CD14-positive monocyte (primary cell): ENCODE results near the gene STX18. TPM values are rescaled to one million over a fixed set of nuclear protein-coding genes. Genes with fewer than 3 reads are reported as not detected.

Experiments
- DNase-seq, 3 donors: peaks; one replicate each; pipeline ENCODE4 v3.0.0-alpha.2; 2011 to 2022
- H2AFZ ChIP-seq: 2 replicates; pipeline ENCODE4 v1.6.0; 2012; ENCODE audit warnings: mild to moderate bottlenecking, low read depth, low read length, inconsistent platforms; ENCODE audit not compliant: insufficient read depth, poor library complexity, severe bottlenecking
- H3K27ac ChIP-seq, 2 donors: 1 replicate in 1 of 2; 2 replicates in 1 of 2; pipeline ENCODE4 v1.5.1; 2012 to 2013; ENCODE audit warnings: low read length in 2 of 2, control low read depth in 1 of 2, inconsistent platforms in 1 of 2, low read depth in 1 of 2, mild to moderate bottlenecking in 1 of 2
- H3K27me3 ChIP-seq, 2 donors: one replicate each; pipeline versions ENCODE4 v1.6.0 to v1.6.1; 2011 to 2013; ENCODE audit warnings: low read length in 2 of 2; ENCODE audit not compliant: control insufficient read depth in 2 of 2, insufficient read depth in 2 of 2
- H3K36me3 ChIP-seq, 2 donors: replicated peaks in 1 of 2; 1 replicate in 1 of 2; 2 replicates in 1 of 2; pipeline versions ENCODE4 v1.5.1 to v1.6.1; 2012 to 2013; ENCODE audit warnings: low read length in 2 of 2, control low read depth in 1 of 2, inconsistent platforms in 1 of 2, mild to moderate bottlenecking in 1 of 2; ENCODE audit not compliant: insufficient read depth in 2 of 2, control insufficient read depth in 1 of 2
- H3K4me1 ChIP-seq, 2 donors: 1 replicate in 1 of 2; 2 replicates in 1 of 2; pipeline versions ENCODE4 v1.5.1 to v1.6.1; 2012 to 2013; ENCODE audit warnings: low read length in 2 of 2, control low read depth in 1 of 2, inconsistent platforms in 1 of 2, mild to moderate bottlenecking in 1 of 2, moderate library complexity in 1 of 2; ENCODE audit not compliant: insufficient read depth in 2 of 2, control insufficient read depth in 1 of 2
- H3K4me2 ChIP-seq: replicated peaks from 2 replicates; pipeline ENCODE3; 2012; ENCODE audit warnings: low read length, moderate library complexity, mild to moderate bottlenecking; ENCODE audit not compliant: poor library complexity, severe bottlenecking; ENCODE audit errors: extremely low read depth
- H3K4me3 ChIP-seq, 3 experiments: fragments of 200-600 bp in 1 of 3; sonication (generic) in 1 of 3; replicated peaks in 1 of 3; 1 replicate in 2 of 3; 2 replicates in 1 of 3; pipeline ENCODE4 v1.5.1; 2011 to 2013; ENCODE audit warnings: low read length in 3 of 3, mild to moderate bottlenecking in 3 of 3, control low read depth in 2 of 3, low read depth in 2 of 3, inconsistent platforms in 1 of 3, moderate library complexity in 1 of 3
- H3K79me2 ChIP-seq: 2 replicates; pipeline ENCODE4 v1.6.0; 2012; ENCODE audit warnings: mild to moderate bottlenecking, control low read depth, inconsistent platforms, low read length, moderate library complexity; ENCODE audit not compliant: insufficient read depth
- H3K9ac ChIP-seq: 2 replicates; pipeline ENCODE4 v1.6.0; 2017; ENCODE audit warnings: low read length, mild to moderate bottlenecking; ENCODE audit not compliant: insufficient read depth, poor library complexity, severe bottlenecking
- H3K9me3 ChIP-seq, 2 donors: replicated peaks in 1 of 2; 1 replicate in 1 of 2; 2 replicates in 1 of 2; pipeline versions ENCODE4 v1.5.1 to v1.6.1; 2012 to 2013; ENCODE audit warnings: low read length in 2 of 2, control low read depth in 1 of 2; ENCODE audit not compliant: control insufficient read depth in 1 of 2, insufficient read depth in 1 of 2
- H4K20me1 ChIP-seq: 2 replicates; pipeline ENCODE4 v1.6.0; 2012; ENCODE audit warnings: mild to moderate bottlenecking, low read length, control low read depth, moderate library complexity; ENCODE audit not compliant: insufficient read depth
- H3K27ac Mint-ChIP-seq, 7 donors: one replicate each; pipeline ENCODE4 v1.8.0; 2020; ENCODE audit warnings: mild to moderate bottlenecking in 7 of 7, mixed read lengths in 7 of 7, moderate library complexity in 6 of 7, inconsistent platforms in 2 of 7
- H3K27me3 Mint-ChIP-seq, 3 donors: one replicate each; pipeline ENCODE4 v1.8.0; 2021 to 2022; ENCODE audit warnings: low read depth in 3 of 3, mild to moderate bottlenecking in 3 of 3, mixed read lengths in 3 of 3, moderate library complexity in 3 of 3, inconsistent platforms in 1 of 3
- H3K36me3 Mint-ChIP-seq, 2 donors: one replicate each; pipeline ENCODE4 v1.8.0; 2020; ENCODE audit warnings: mixed read lengths in 2 of 2, inconsistent platforms in 1 of 2, mild to moderate bottlenecking in 1 of 2
- H3K4me1 Mint-ChIP-seq: one replicate; pipeline ENCODE4 v1.8.0; 2020; ENCODE audit warnings: mild to moderate bottlenecking, mixed read lengths
- H3K4me3 Mint-ChIP-seq, 2 donors: one replicate each; pipeline ENCODE4 v1.8.0; 2020; ENCODE audit warnings: mild to moderate bottlenecking in 2 of 2, mixed read lengths in 2 of 2, moderate library complexity in 1 of 2
- H3K9me3 Mint-ChIP-seq, 7 donors: one replicate each; pipeline ENCODE4 v1.8.0; 2020 to 2022; ENCODE audit warnings: mixed read lengths in 7 of 7, mild to moderate bottlenecking in 6 of 7, moderate library complexity in 6 of 7, inconsistent platforms in 2 of 7
- WGBS: methylation state at CpG from one replicate; pipeline ENCODE4 v1.1.5; 2013; ENCODE audit warnings: missing lambda C conversion rate; ENCODE audit not compliant: insufficient coverage; 5-methylcytosine and 5-hydroxymethylcytosine counted together
- intact Hi-C, 2 donors: fragments of 100-400 bp; cut with micrococcal nuclease; formaldehyde crosslinking; loops; one replicate each; pipeline versions ENCODE4 v1.15.0 to v1.15.1; 2023
- polyA plus RNA-seq, 3 donors: library from polyadenylated mRNA; depleted of rRNA in 1 of 3; unstranded in 2 of 3; stranded (reverse) in 1 of 3; fragments of 300-500 nt in 2 of 3; fragments of >200 nt in 1 of 3; fragmentation: Illumina TruSeq in 2 of 3; gene quantifications; 1 replicate in 2 of 3; 2 replicates in 1 of 3; pipeline ENCODE4 v1.2.3, GENCODE V29; 2012 to 2021
- TF ChIP-seq, protein P1 (sequence below): fragments of 200-600 bp; IDR thresholded peaks from one replicate; pipeline ENCODE4 v1.8.0; 2022; ENCODE audit warnings: antibody characterized with exemption, mild to moderate bottlenecking

The STX18 gene
- polyA plus RNA-seq, 3 donors: 19.0 to 24.1 (median 19.6) TPM

DNA sequence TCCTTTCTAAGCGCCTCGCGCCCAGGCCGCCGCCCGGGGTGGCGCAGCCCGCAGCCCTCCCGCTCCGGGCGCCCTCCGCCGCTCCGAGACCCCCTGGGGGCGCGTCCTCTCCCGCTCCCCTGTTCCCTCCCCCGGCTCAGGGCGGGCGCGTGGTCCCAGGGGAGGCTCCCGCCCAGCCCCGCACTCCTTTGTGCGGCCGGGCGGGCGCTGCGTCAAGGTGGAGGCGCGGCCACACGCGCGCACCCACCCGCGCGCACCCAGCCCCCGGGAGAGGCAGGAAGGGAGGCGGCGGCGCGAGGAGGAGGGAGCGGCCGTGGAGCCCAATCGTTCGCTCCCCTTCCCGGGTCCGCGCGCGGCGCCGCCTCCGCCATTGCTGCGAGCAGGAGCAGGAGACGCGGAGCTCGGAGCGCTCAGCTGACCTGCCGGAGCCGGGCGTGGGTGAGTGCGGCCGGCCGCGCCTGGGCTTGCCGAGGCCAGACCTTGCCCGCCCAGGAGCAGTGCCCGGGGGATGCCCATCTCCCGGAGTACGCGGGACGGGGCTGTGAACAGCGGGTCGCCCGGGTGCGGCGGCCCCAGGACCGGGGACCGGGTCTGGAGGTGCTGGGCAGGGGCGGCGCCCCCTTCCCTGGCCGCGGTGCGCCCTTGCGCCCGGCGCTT, 155.0 kb downstream of the STX18 start, which contains the start of gene NSG1:
Gene NSG1, plus strand, starts transcription at position 367 of the 657 bp plus-strand sequence. CDS start 528 bp downstream, outside the sequence.
- no peak within 1 kb of the TSS for H3K27ac ChIP-seq
- H3K79me2 ChIP-seq: no peaks in the 10 kb centered on the region
- H3K36me3 ChIP-seq: no peaks in the 10 kb centered on the region
- Mint-ChIP-seq H3K36me3 (no peaks in the 10 kb centered on the region), H3K27ac (no peak within 1 kb of the TSS), H3K4me1 (peaks cover 4% of the 10 kb centered on the region), H3K27me3 (peaks cover 60 to 78% (median 72%) of the 10 kb centered on the region in 3 donors), H3K9me3 (peaks cover 0 to 7% (median 2%) of the 10 kb centered on the region in 7 donors), H3K4me3 (peak within 1 kb of the TSS in 1 of 2 donors; percentile 79)
- H3K9ac ChIP-seq: no peak within 1 kb of the TSS
- no peak within 1 kb of the TSS for H3K4me3 ChIP-seq
- H4K20me1 ChIP-seq: no peaks in the 10 kb centered on the region
- no peak for DNase-seq
- TF ChIP-seq, protein P1, sequence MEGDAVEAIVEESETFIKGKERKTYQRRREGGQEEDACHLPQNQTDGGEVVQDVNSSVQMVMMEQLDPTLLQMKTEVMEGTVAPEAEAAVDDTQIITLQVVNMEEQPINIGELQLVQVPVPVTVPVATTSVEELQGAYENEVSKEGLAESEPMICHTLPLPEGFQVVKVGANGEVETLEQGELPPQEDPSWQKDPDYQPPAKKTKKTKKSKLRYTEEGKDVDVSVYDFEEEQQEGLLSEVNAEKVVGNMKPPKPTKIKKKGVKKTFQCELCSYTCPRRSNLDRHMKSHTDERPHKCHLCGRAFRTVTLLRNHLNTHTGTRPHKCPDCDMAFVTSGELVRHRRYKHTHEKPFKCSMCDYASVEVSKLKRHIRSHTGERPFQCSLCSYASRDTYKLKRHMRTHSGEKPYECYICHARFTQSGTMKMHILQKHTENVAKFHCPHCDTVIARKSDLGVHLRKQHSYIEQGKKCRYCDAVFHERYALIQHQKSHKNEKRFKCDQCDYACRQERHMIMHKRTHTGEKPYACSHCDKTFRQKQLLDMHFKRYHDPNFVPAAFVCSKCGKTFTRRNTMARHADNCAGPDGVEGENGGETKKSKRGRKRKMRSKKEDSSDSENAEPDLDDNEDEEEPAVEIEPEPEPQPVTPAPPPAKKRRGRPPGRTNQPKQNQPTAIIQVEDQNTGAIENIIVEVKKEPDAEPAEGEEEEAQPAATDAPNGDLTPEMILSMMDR: no peak
- H3K4me2 ChIP-seq: no peak within 1 kb of the TSS
- H2AFZ ChIP-seq: no peak within 1 kb of the TSS
- under 1% methylated on average over 84 of the region's 87 CpGs for WGBS
- H3K4me1 ChIP-seq: no peaks in the 10 kb centered on the region
- H3K27me3 ChIP-seq: peaks cover 24 to 50% of the 10 kb centered on the region in 2 donors
- H3K9me3 ChIP-seq: no peaks in the 10 kb centered on the region
- intact Hi-C loops: no loop called here

DNA sequence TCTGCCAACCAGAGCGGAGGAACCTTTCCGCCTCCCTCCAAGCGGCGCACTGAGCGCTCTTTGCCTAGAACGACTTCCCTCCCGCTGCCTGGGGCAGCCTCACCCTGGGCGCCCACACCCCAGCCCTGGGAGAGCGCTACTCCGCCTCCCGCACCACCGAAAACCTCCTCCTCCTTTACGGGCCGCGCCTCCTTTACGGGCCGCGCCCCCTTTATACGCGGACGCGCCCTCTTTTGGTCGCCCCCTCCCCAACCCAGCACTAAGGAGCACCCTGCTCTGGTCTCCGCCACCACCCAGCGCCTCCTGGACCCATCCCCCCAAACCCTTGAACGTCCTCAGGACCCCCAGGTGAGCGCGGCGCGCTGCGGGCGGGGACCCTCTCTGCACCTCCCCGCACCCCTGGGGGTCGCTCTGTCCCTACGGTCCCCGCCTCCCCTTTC, 155.5 kb downstream of the STX18 start:
- Mint-ChIP-seq H3K9me3 (peaks cover 0 to 7% (median 2%) of the 10 kb centered on the region in 7 donors), H3K27ac (no peak overlapping the region), H3K4me3 (peak overlapping the region in 1 of 2 donors; percentile 79), H3K36me3 (no peaks in the 10 kb centered on the region), H3K27me3 (peaks cover 64 to 78% (median 72%) of the 10 kb centered on the region in 3 donors), H3K4me1 (peaks cover 4% of the 10 kb centered on the region)
- TF ChIP-seq, protein P1: no peak
- H4K20me1 ChIP-seq: no peaks in the 10 kb centered on the region
- under 1% methylated on average over 36 of the region's 36 CpGs for WGBS
- no peak overlapping the region for H2AFZ ChIP-seq
- peaks cover 24 to 50% of the 10 kb centered on the region in 2 donors for H3K27me3 ChIP-seq
- DNase-seq: no peak
- H3K9me3 ChIP-seq: no peaks in the 10 kb centered on the region
- intact Hi-C loops: no loop called here
- H3K4me1 ChIP-seq: no peaks in the 10 kb centered on the region
- no peak overlapping the region for H3K9ac ChIP-seq
- no peaks in the 10 kb centered on the region for H3K36me3 ChIP-seq
- H3K79me2 ChIP-seq: no peaks in the 10 kb centered on the region
- H3K27ac ChIP-seq: no peak overlapping the region
- H3K4me2 ChIP-seq: no peak overlapping the region
- H3K4me3 ChIP-seq: no peak overlapping the region
